ENCODE measurements around the gene NKRF. TPM values are rescaled to one million over a fixed set of nuclear protein-coding genes. Genes with fewer than 3 reads are reported as not detected.
A peak's percentile ranks its signal among the peaks of the same experiment; 100 is the strongest.

Gene NKRF
- total RNA-seq, 1 donor from 2014 or later = 6.8 TPM

DNA sequence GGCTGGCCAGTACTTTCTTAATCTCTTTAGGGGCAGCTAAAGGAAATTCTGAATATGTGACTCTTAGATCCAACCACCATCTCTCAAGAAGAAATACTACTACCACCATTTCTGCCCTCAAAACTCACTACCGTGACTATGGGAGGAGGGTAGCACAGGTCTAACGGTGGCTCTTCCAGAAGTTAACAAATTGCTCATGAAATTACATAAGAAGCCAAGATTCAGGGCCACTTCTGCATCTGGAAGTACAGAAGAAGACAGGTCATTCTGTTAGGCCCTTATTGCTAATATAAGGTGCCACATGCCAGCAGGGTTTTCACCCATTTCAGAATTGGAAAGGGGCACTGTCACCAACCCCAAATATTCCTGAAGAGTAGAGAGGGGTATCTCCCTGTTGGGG is 19.6 kb upstream of the NKRF start:
- no peak overlapping the region for H3K27ac Mint-ChIP-seq (ENCODE audit: unreplicated experiment)
- H3K4me3 Mint-ChIP-seq (ENCODE audit: unreplicated experiment) = no peak overlapping the region
- H3K9me3 Mint-ChIP-seq (ENCODE audit: unreplicated experiment) = peaks cover 4% of the 10 kb centered on the region
- H3K36me3 Mint-ChIP-seq (ENCODE audit: unreplicated experiment) = no peaks in the 10 kb centered on the region
- TF ChIP-seq, protein P1, sequence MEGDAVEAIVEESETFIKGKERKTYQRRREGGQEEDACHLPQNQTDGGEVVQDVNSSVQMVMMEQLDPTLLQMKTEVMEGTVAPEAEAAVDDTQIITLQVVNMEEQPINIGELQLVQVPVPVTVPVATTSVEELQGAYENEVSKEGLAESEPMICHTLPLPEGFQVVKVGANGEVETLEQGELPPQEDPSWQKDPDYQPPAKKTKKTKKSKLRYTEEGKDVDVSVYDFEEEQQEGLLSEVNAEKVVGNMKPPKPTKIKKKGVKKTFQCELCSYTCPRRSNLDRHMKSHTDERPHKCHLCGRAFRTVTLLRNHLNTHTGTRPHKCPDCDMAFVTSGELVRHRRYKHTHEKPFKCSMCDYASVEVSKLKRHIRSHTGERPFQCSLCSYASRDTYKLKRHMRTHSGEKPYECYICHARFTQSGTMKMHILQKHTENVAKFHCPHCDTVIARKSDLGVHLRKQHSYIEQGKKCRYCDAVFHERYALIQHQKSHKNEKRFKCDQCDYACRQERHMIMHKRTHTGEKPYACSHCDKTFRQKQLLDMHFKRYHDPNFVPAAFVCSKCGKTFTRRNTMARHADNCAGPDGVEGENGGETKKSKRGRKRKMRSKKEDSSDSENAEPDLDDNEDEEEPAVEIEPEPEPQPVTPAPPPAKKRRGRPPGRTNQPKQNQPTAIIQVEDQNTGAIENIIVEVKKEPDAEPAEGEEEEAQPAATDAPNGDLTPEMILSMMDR (IDR thresholded peaks at IDR 0.05; ENCODE audit: partially characterized antibody, unreplicated experiment) = no peak
- DNase-seq = no peak
- no peaks in the 10 kb centered on the region for H3K27me3 Mint-ChIP-seq (ENCODE audit: unreplicated experiment)
- H3K4me1 Mint-ChIP-seq (ENCODE audit: low read depth, unreplicated experiment) = peaks cover 5% of the 10 kb centered on the region

DNA sequence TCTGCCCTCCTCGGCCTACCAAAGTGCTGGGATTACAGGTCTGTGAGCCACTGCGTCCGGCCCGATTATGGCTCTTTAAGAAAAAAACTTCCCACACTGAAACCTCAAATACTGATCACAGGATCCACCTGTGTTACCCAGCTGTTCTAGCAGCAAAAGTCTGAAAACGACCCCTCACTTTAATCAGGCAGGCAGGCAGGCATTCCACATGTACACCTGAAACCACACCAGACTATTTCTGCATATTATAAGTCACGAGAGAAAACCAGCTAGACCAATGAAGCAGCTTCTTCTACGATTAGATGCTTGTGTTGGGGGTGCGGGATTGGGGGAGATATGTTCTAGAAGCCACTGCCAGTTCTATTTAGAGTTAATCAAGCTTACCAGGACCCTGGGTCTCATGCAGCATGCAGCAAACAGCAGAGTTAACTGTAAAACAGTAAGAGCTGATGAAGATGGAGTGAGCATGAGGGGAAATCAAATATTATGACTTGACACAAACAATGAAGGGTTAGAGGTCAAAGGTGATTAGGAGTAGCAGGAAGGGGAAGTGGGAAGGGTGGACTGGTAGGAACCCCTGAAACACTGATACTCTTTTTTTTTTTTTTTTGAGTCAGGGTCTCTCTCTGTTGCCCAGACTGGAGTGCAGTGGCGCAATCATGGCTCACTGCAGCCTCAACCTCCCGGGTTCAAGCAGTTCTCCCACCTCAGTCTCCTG is 18.9 kb upstream of the NKRF start:
- H3K4me3 Mint-ChIP-seq (ENCODE audit: unreplicated experiment) = no peak overlapping the region
- no peak for DNase-seq
- peaks cover 5% of the 10 kb centered on the region for H3K4me1 Mint-ChIP-seq (ENCODE audit: low read depth, unreplicated experiment)
- no peaks in the 10 kb centered on the region for H3K27me3 Mint-ChIP-seq (ENCODE audit: unreplicated experiment)
- H3K9me3 Mint-ChIP-seq (ENCODE audit: unreplicated experiment) = peaks cover 4% of the 10 kb centered on the region
- TF ChIP-seq, protein P1 (IDR thresholded peaks at IDR 0.05; ENCODE audit: partially characterized antibody, unreplicated experiment) = no peak
- no peaks in the 10 kb centered on the region for H3K36me3 Mint-ChIP-seq (ENCODE audit: unreplicated experiment)
- H3K27ac Mint-ChIP-seq (ENCODE audit: unreplicated experiment) = no peak overlapping the region

- Mint-ChIP-seq H3K4me3 (ENCODE audit: unreplicated experiment) (no peak overlapping the region), H3K27ac (ENCODE audit: unreplicated experiment) (no peak overlapping the region), H3K9me3 (ENCODE audit: unreplicated experiment) (peaks cover 5% of the 10 kb centered on the region), H3K36me3 (ENCODE audit: unreplicated experiment) (no peaks in the 10 kb centered on the region), H3K27me3 (ENCODE audit: unreplicated experiment) (no peaks in the 10 kb centered on the region), H3K4me1 (ENCODE audit: low read depth, unreplicated experiment) (peaks cover 3% of the 10 kb centered on the region)
- no peak for DNase-seq
- TF ChIP-seq, protein P1 (IDR thresholded peaks at IDR 0.05; ENCODE audit: partially characterized antibody, unreplicated experiment) = no peak
Measured at GRCh38 chrX:119624417-119624816, 18.2 kb upstream of the NKRF start.

DNA sequence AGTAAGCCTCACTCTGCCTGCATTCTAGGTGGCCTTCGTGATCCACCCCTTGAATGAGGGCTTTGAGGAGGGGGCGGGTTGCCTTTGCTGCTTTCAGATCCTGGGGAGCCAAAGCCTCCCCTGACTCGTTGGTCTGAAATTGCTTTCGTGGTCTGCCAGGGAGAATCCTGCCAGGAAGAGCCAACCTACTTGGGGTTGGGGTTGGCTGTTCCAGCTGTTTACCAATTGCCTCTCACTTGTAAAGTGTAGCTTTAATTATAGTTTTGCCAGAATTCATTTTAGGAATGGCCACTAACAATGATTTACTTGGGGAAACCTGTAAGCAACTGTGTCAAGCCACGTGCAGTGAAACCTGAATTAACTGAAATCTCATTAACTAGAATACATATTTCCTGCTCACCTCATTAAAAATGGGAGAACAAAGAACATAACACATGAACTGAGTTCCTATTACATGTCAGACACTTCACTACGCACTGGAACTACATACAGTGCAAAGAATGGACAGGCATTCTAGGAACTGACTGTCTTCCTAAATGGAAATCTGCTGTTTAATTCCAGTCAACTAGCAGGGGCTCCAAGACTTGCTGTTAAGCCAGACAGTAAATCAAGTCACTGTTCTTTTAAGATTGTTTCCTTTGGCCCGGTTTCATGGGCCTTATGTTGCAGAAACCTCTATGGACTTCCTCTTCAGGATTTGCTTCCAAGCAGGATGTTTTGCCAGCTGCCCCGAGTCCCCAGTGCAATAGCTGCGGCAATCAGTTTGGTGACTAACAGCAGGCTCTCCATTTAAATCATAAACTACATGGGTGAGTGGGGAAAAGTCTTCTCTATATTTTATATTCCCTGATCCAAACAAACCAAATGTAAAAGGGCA is 16.4 kb upstream of the NKRF start:
- H3K4me1 Mint-ChIP-seq (ENCODE audit: low read depth, unreplicated experiment) = peaks cover 3% of the 10 kb centered on the region
- DNase-seq = no peak
- peaks cover 5% of the 10 kb centered on the region for H3K9me3 Mint-ChIP-seq (ENCODE audit: unreplicated experiment)
- H3K36me3 Mint-ChIP-seq (ENCODE audit: unreplicated experiment) = no peaks in the 10 kb centered on the region
- TF ChIP-seq, protein P1 (IDR thresholded peaks at IDR 0.05; ENCODE audit: partially characterized antibody, unreplicated experiment) = no peak
- no peak overlapping the region for H3K27ac Mint-ChIP-seq (ENCODE audit: unreplicated experiment)
- no peak overlapping the region for H3K4me3 Mint-ChIP-seq (ENCODE audit: unreplicated experiment)
- no peaks in the 10 kb centered on the region for H3K27me3 Mint-ChIP-seq (ENCODE audit: unreplicated experiment)

DNA sequence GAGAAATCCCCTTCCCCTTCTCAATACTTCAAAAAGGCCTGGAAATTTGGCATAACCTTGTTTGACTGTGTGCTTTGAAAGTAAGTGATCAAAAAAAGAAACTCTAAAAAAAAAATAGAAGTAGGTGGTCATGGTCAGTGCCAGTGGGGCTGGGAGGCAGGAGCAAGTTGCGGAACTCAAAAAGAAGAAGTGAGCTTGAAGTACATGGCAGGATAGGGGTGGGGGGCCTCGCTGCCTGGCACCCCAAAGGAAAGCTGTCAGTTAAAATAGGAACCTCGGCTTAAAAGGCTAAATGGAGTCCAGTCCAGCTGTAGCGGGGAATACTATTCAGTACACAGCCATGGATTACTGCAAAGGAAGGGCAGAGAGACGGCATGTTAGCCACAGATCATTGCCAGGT is 12.2 kb upstream of the NKRF start:
- peak overlapping the region; percentile 43 for H3K27ac Mint-ChIP-seq (ENCODE audit: unreplicated experiment)
- no peaks in the 10 kb centered on the region for H3K27me3 Mint-ChIP-seq (ENCODE audit: unreplicated experiment)
- TF ChIP-seq, protein P1 (IDR thresholded peaks at IDR 0.05; ENCODE audit: partially characterized antibody, unreplicated experiment) = no peak
- no peaks in the 10 kb centered on the region for H3K36me3 Mint-ChIP-seq (ENCODE audit: unreplicated experiment)
- H3K4me1 Mint-ChIP-seq (ENCODE audit: low read depth, unreplicated experiment) = peaks cover 3% of the 10 kb centered on the region
- no peak for DNase-seq
- H3K4me3 Mint-ChIP-seq (ENCODE audit: unreplicated experiment) = no peak overlapping the region
- peaks cover 5% of the 10 kb centered on the region for H3K9me3 Mint-ChIP-seq (ENCODE audit: unreplicated experiment)
